ENCODE data around the gene SLC45A3. TPM values are rescaled to one million over a fixed set of nuclear protein-coding genes. Genes with fewer than 3 reads are reported as not detected.
A peak's percentile ranks its signal among the peaks of the same experiment; 100 is the strongest.

Gene SLC45A3
- total and polyA plus RNA-seq, 5 experiments from 2014 or later = 0.25 to 0.36 TPM; not detected in 3

DNA sequence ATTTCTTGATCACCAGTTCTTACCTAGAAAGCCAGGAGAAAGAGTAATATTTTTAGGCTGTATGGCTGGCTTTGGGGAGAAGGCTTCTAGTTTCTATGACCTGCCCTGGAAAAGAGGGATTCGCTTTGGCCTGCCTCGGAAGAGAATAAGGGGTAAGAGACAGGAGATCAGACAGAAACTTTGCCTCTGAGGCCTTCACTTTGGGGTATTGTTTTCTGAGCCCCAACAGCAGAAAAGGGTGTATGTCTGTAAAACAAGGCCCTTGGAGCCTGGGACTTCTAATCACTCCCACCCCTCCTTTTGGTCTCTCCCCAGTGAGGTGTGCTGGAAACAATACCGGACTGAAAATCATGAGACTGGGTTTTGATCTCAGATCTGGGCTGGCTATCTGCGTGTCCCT is 5.1 kb downstream of the SLC45A3 start:
- H3K4me3 Mint-ChIP-seq = peak overlapping the region in 1 of 10 donors; percentile 19
- POLR2A ChIA-PET = no interaction called here
- no peaks in the 10 kb centered on the region for H3K36me3 Mint-ChIP-seq
- peaks cover 2 to 22% (median 9%) of the 10 kb centered on the region in 4 donors for H3K4me1 Mint-ChIP-seq
- ATAC-seq = no peak
- no peak overlapping the region for H3K27ac Mint-ChIP-seq
- no peak for DNase-seq
- H3K27me3 Mint-ChIP-seq = peaks cover 0 to 21% (median 9%) of the 10 kb centered on the region in 5 donors
- H3K9me3 Mint-ChIP-seq = no peaks in the 10 kb centered on the region

DNA sequence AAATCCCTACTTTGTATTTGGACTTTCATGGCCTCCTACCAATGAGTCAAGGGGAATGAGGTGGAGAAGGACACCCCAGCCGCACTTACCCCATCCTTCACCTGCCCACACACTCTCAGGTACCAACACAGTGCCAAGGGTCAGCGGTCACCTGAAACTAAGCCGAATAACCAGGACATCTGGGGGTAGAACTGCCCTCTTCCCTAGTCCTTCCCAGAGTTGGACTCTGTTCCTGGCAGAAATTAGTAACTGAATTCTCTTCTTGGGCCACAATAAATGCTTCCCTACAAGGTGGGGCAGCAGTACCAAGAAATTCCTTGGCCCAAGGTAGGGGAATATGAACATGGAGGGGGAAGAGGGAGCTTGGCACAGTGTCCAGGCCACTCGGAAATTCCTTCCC is 7.3 kb downstream of the SLC45A3 start:
- Mint-ChIP-seq H3K4me1 (peaks cover 0 to 34% (median 0%) of the 10 kb centered on the region in 4 donors), H3K27ac (no peak overlapping the region), H3K27me3 (peaks cover 2 to 37% (median 19%) of the 10 kb centered on the region in 5 donors), H3K9me3 (no peaks in the 10 kb centered on the region), H3K4me3 (no peak overlapping the region), H3K36me3 (no peaks in the 10 kb centered on the region)
- ATAC-seq (no peak), DNase-seq (no peak)
- POLR2A ChIA-PET = no interaction called here

GRCh38 chr1:205672395-205672889 is 7.9 kb downstream of the SLC45A3 start:
- no peak overlapping the region for H3K4me3 Mint-ChIP-seq
- peaks cover 0 to 35% (median 0%) of the 10 kb centered on the region in 4 donors for H3K4me1 Mint-ChIP-seq
- DNase-seq (no peak), ATAC-seq (no peak)
- no peaks in the 10 kb centered on the region for H3K36me3 Mint-ChIP-seq
- POLR2A ChIA-PET = no interaction called here
- peaks cover 2 to 39% (median 22%) of the 10 kb centered on the region in 5 donors for H3K27me3 Mint-ChIP-seq
- no peaks in the 10 kb centered on the region for H3K9me3 Mint-ChIP-seq
- H3K27ac Mint-ChIP-seq = peak overlapping the region in 1 of 10 donors; percentile 20

DNA sequence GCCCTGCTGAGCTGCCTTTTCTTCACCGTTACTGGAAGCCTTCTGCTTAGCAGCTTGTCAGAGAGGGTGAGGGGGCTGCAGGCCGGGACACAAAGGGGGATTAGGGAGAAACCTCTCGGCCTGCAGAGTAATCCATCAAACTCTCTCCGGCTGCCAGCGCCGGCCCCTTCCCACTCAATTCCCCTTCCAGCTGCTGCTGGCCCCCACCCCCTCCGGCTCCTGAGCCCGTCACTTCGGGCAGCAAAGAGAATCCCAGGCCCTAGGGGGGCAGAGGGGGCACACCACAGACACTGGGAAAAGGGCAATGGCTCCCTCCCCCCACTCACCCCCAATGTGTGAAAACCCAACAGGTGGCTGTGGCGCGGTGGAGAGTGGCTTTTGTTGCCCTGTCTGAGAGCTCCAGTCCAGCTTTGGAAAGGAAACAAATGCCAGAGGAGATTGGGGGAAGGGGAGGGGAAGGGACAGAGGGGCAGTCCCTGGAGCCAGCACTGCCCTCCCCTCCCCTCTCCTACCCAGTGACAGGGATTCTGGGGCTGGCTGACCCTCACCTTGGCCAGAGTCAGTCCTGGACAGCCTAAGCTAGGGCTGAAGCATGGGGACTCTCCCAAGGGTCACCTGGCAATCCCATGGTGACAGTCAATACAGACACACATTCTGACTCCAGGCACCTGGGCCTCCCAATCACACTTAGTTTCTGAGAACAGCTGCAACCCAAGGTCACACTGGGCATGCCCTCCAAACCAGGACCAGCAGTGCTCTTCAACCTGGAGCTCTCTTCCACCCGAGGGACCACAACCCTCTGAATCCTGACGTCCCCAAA is 9.5 kb downstream of the SLC45A3 start:
- Mint-ChIP-seq H3K9me3 (no peaks in the 10 kb centered on the region), H3K4me1 (peaks cover 0 to 37% (median 0%) of the 10 kb centered on the region in 4 donors)
- POLR2A ChIA-PET = interaction anchor here (0.6 kb wide), 1 partner anchor 16 kb away, joined by 3 read pairs; no protein-coding TSS in a partner anchor

DNA sequence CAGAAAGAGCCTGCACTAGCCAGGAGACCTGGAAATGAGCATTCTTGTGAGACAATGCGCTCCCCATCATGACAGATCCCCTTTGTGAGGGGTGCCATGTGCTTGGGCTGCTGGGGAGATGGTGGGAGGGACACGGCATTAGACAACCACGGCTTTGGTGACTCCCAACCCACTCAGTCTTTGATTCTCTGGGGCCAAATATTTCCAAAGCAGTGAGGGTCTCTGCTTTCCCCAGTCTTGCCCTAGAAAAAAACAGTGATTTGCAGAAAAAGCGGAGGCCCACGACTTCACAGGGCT is 10.2 kb downstream of the SLC45A3 start:
- no peak overlapping the region for H3K4me3 Mint-ChIP-seq
- H3K9me3 Mint-ChIP-seq = no peaks in the 10 kb centered on the region
- H3K4me1 Mint-ChIP-seq = peaks cover 0 to 42% (median 2%) of the 10 kb centered on the region in 4 donors
- peaks cover 2 to 30% (median 13%) of the 10 kb centered on the region in 5 donors for H3K27me3 Mint-ChIP-seq
- DNase-seq (no peak), ATAC-seq (no peak)
- H3K36me3 Mint-ChIP-seq = no peaks in the 10 kb centered on the region
- POLR2A ChIA-PET = no interaction called here
- H3K27ac Mint-ChIP-seq = no peak overlapping the region

More for the DNA sequence above, 9.5 kb downstream of the SLC45A3 start:
- ATAC-seq (no peak), DNase-seq (no peak)
- peaks cover 2 to 30% (median 15%) of the 10 kb centered on the region in 5 donors for H3K27me3 Mint-ChIP-seq
- no peak overlapping the region for H3K27ac Mint-ChIP-seq
- H3K4me3 Mint-ChIP-seq = no peak overlapping the region
- no peaks in the 10 kb centered on the region for H3K36me3 Mint-ChIP-seq

DNA sequence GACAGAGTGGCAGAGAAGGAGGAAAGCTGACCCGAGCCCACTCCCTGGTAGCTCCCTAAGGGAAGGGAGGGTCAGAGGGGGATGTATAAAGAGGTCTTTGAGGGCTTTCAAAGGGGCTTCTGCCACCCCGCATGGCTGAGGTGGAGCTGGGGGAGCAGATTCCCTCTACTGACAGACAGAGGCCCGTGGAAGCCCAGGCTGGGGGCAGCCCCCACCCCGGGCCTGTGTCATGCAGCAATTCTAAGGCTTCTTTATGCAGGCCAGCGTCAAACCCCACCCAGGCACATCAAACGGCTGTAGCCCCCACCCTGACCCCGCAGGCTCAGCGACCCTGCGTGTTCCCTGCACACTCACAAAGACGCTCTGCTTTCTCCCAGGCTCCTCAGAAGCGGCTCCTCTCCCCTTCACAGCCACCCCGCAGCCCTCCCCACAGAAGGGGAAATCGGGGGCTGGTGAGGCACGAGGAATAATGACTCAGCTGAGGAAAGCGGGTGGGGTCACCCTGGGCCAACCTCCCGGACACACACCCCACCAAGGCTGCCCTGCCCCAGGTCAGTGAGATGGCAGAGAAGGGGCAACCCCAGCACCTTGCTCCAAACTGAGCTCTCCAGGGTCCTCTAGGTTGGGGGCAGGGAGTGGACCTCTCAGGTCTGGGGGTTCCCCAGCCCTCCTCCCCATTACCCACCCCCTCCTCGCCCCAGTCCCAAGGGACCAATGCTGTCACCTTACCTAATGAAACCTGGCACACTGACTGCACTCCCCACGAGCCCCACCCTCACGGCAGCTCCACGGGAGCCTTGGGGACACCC is 10.8 kb downstream of the SLC45A3 start:
- peaks cover 0 to 47% (median 3%) of the 10 kb centered on the region in 4 donors for H3K4me1 Mint-ChIP-seq
- POLR2A ChIA-PET = no interaction called here
- peaks cover 2 to 30% (median 13%) of the 10 kb centered on the region in 5 donors for H3K27me3 Mint-ChIP-seq
- H3K4me3 Mint-ChIP-seq = peak overlapping the region in 1 of 10 donors; percentile 45
- no peaks in the 10 kb centered on the region for H3K9me3 Mint-ChIP-seq
- peak in 1 of 2 donors; percentile 28 for ATAC-seq
- H3K27ac Mint-ChIP-seq = peak overlapping the region in 1 of 10 donors; percentile 74
- no peak for DNase-seq
- H3K36me3 Mint-ChIP-seq = no peaks in the 10 kb centered on the region

- Mint-ChIP-seq H3K27me3 (peaks cover 2 to 28% (median 13%) of the 10 kb centered on the region in 5 donors), H3K4me3 (peak overlapping the region in 1 of 10 donors; percentile 39), H3K4me1 (peaks cover 0 to 47% (median 3%) of the 10 kb centered on the region in 4 donors), H3K9me3 (no peaks in the 10 kb centered on the region), H3K27ac (peak overlapping the region in 2 of 10 donors; percentile 62 to 74), H3K36me3 (no peaks in the 10 kb centered on the region)
- ATAC-seq (peak in 1 of 2 donors; percentile 14), DNase-seq (no peak)
- POLR2A ChIA-PET = interaction anchor here (0.6 kb wide), 1 partner anchor 77 kb away, joined by 8 read pairs; no protein-coding TSS in a partner anchor
These were observed 11.4 kb downstream of the SLC45A3 start for GRCh38 chr1:205668951-205669340.

GRCh38 chr1:205667909-205668643 is 12.2 kb downstream of the SLC45A3 start:
- Mint-ChIP-seq H3K36me3 (no peaks in the 10 kb centered on the region), H3K4me1 (peaks cover 0 to 47% (median 3%) of the 10 kb centered on the region in 4 donors), H3K27ac (peak overlapping the region in 3 of 10 donors; percentile 24 to 40 (median 39)), H3K4me3 (no peak overlapping the region), H3K27me3 (peaks cover 2 to 24% (median 13%) of the 10 kb centered on the region in 5 donors), H3K9me3 (no peaks in the 10 kb centered on the region)
- POLR2A ChIA-PET = interaction anchor here (0.6 kb wide), 1 partner anchor 73 kb away, joined by 3 read pairs; no protein-coding TSS in a partner anchor
- no peak for ATAC-seq
- DNase-seq = no peak

DNA sequence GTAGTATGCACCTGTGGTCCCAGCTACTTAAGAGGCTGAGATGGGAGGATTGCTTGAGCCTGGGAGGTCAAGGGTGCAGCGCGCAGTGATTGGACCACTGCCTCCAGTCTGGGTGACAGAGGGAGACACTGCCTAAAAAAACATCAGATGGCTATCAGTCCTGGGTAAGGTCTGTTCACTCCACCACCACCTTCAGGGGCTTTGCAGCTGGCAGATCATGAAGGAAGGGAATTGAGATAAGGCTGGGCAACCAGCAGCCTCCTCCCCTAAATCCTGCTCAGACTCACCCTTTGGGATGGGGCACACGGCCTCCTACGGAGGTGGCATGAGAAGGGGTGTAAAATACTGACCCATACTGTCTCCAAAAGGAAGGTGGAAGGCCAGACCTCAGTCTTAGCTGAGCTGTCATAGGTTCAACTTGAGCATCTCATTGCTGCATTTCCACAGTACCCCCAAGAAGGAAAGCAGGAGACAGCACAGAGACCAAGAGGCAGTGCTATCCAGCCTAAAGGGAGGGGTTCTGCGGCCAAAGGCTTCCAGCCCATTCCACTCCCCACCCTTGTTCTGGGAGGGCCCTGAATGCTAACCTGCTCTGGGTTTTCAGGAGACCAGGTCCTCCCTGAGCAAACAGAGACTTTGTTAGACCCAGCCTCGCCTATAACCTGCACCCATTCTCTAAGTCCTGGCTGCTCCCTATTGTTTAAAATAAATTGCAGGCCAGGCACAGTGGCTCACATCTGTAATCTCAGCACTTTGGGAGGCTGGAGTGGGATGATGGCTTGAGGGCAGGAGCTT is 13.7 kb downstream of the SLC45A3 start:
- Mint-ChIP-seq H3K27ac (no peak overlapping the region), H3K4me3 (no peak overlapping the region), H3K4me1 (peaks cover 0 to 43% (median 3%) of the 10 kb centered on the region in 4 donors), H3K9me3 (no peaks in the 10 kb centered on the region), H3K27me3 (peaks cover 2 to 19% (median 13%) of the 10 kb centered on the region in 5 donors), H3K36me3 (no peaks in the 10 kb centered on the region)
- DNase-seq (no peak), ATAC-seq (no peak)
- POLR2A ChIA-PET = no interaction called here

DNA sequence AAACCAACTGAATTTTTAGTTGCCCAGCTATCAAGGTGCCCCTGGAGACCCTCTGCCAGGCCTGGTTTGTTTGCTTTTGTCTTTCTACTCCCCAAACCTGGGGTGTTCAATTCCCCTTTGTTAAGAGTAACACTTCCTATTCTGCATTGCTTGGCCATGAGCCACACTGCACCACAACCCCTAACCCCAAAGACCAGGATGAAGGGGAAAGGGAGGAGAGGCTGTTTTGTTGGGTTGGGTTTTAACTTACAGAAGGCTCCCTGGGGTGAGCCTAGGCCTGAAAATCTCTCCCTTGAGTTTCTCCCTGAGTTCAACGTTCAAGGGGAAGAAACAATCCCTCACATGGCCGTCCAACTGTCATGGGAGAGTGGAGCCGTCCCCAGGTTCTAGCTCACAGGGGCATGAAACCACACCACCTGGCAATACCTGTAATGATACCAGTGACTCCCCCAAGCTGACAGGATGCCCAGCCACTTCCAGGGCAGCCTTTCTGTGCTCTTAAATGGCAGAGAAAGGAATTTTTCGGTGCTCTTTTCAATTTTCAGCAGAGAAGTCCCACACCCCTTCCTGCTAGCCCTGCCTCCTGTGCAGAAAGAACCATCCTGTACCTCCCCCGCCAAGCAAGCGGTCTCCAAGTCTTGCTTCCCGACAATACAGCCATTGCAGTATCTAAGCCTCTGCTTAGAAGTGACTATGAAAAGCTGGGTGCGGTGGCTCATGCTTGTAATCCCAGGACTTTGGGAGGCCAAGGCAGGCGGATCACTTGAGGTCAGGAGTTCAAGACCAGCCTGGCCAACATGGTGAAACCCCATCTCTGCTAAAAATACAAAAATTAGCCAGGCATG is 14.9 kb downstream of the SLC45A3 start:
- H3K4me1 Mint-ChIP-seq = peaks cover 0 to 43% (median 3%) of the 10 kb centered on the region in 4 donors
- POLR2A ChIA-PET = no interaction called here
- no peaks in the 10 kb centered on the region for H3K9me3 Mint-ChIP-seq
- H3K27me3 Mint-ChIP-seq = peaks cover 2 to 19% (median 13%) of the 10 kb centered on the region in 5 donors
- peak overlapping the region in 3 of 10 donors; percentile 48 to 90 (median 61) for H3K27ac Mint-ChIP-seq
- DNase-seq = no peak
- peak overlapping the region in 1 of 10 donors; percentile 24 for H3K4me3 Mint-ChIP-seq
- no peaks in the 10 kb centered on the region for H3K36me3 Mint-ChIP-seq
- no peak for ATAC-seq
